ENCODE measurements around the gene FAM210A. TPM values are rescaled to one million over a fixed set of nuclear protein-coding genes. Genes with fewer than 3 reads are reported as not detected.
"Not testable (repeated sequence)": the region's sequence is repeated elsewhere in the genome, so short reads cannot be mapped to it uniquely, and the experiment has no call there.

Gene FAM210A
- total RNA-seq, 4 donors from 2014 or later: 6.8 to 9.5 (median 8.4) TPM

DNA sequence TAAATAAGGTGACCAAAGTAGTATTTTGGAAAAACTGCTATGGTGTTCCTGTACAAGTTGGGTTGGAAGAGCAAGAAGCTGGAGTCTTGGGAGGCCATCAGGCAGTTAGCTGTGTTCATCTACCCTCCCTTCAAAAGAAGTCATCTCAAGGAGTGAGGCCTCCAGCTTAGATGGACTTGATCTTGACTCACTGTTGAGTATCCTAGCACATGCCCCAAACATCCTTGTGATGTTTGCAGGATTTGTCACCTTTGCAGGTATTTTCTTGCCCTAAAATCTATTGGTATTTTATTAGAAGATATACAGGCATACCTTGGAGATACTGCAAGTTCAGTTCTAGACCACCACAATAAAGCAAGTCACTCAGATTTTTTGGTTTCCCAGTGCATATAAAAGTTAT is 30.3 kb upstream of the FAM210A start:
- TF ChIP-seq, protein P1, sequence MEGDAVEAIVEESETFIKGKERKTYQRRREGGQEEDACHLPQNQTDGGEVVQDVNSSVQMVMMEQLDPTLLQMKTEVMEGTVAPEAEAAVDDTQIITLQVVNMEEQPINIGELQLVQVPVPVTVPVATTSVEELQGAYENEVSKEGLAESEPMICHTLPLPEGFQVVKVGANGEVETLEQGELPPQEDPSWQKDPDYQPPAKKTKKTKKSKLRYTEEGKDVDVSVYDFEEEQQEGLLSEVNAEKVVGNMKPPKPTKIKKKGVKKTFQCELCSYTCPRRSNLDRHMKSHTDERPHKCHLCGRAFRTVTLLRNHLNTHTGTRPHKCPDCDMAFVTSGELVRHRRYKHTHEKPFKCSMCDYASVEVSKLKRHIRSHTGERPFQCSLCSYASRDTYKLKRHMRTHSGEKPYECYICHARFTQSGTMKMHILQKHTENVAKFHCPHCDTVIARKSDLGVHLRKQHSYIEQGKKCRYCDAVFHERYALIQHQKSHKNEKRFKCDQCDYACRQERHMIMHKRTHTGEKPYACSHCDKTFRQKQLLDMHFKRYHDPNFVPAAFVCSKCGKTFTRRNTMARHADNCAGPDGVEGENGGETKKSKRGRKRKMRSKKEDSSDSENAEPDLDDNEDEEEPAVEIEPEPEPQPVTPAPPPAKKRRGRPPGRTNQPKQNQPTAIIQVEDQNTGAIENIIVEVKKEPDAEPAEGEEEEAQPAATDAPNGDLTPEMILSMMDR (IDR thresholded peaks at IDR 0.05): no peak
- TF ChIP-seq POLR2AphosphoS5 (IDR thresholded peaks at IDR 0.05) (no peak), POLR2A (IDR thresholded peaks at IDR 0.05) (no peak), EP300 (IDR thresholded peaks at IDR 0.05) (no peak)
- DNase-seq (ENCODE audit: low spot score in 2 of 2): no peak
- Histone ChIP-seq H3K4me3 (no peak overlapping the region), H3K27ac (no peak overlapping the region), H3K36me3 (peaks cover 86% of the 10 kb centered on the region), H3K27me3 (no peaks in the 10 kb centered on the region), H3K4me1 (no peaks in the 10 kb centered on the region), H3K9me3 (no peaks in the 10 kb centered on the region)

DNA sequence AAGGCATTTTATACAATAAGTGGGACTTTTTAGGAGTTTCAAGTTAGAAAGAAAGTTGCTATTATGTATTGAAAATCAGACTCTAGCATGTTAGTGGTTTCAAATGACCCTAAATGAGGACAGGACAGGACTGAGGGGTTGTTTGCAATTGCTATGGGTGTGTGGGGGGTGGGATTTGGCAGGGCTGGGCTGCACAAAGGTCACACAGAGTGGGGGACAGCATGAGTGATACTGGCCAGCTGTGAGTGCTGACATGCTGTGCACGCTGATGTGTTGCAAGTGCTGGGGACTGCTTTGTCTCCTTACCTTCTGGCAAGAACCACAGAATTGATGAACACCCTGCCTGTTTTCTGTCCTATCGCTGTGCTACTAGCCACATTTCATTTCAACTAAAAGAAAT is 29.9 kb upstream of the FAM210A start:
- H3K4me3 ChIP-seq: no peak overlapping the region
- no peak for TF ChIP-seq POLR2A (IDR thresholded peaks at IDR 0.05)
- TF ChIP-seq, protein P1 (IDR thresholded peaks at IDR 0.05): no peak
- no peak for TF ChIP-seq EP300 (IDR thresholded peaks at IDR 0.05)
- no peak for TF ChIP-seq POLR2AphosphoS5 (IDR thresholded peaks at IDR 0.05)
- 95% methylated on average over 2 of the region's 2 CpGs for WGBS
- no peak for DNase-seq (ENCODE audit: low spot score in 2 of 2)
- no peaks in the 10 kb centered on the region for H3K9me3 ChIP-seq
- H3K27me3 ChIP-seq: no peaks in the 10 kb centered on the region
- peaks cover 81% of the 10 kb centered on the region for H3K36me3 ChIP-seq
- H3K27ac ChIP-seq: no peak overlapping the region
- no peaks in the 10 kb centered on the region for H3K4me1 ChIP-seq

DNA sequence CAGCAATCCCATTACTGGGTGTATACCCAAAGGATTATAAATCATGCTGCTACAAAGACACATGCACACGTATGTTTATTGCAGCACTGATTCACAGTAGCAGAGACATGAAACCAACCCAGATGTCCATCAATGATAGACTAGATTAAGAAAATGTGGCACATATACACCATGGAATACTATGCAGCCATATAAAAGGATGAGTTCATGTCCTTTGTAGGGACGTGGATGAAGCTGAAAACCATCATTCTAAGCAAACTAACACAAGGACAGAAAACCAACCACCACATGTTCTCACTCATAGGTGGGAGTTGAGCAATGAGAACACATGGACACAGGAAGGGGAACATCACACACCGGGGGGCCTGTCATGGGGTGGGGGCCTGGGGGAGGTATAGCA is 25.2 kb upstream of the FAM210A start:
- not testable (repeated sequence) for H3K27ac ChIP-seq; H3K4me3 ChIP-seq; H3K9me3 ChIP-seq; DNase-seq (ENCODE audit: low spot score in 2 of 2); H3K27me3 ChIP-seq; H3K4me1 ChIP-seq
- H3K36me3 ChIP-seq: peaks cover 87% of the 10 kb centered on the region
- WGBS: 98% methylated on average over 3 of the region's 3 CpGs

DNA sequence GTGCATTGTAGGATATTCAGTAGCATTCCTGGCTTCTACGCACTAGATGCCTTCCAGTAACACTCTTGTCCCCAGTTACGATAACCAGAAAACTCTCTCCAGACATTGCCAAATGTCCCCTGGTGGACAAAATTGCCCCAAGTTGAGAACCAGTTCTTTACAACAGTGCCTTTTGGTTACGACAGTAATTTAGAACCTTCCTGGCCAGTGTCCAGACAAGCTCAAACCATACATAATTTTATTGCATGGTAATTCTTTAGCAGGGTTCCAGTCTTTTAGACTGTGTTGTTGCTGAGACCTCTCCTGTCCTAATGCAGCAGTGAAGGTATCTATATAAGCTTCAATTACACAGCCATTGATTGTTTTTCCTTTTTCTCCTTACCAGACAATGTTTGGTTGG is 20.3 kb upstream of the FAM210A start:
- H3K9me3 ChIP-seq: no peaks in the 10 kb centered on the region
- 87% methylated on average over 3 of the region's 3 CpGs for WGBS
- H3K4me1 ChIP-seq: no peaks in the 10 kb centered on the region
- no peak overlapping the region for H3K4me3 ChIP-seq
- no peaks in the 10 kb centered on the region for H3K27me3 ChIP-seq
- H3K27ac ChIP-seq: no peak overlapping the region
- H3K36me3 ChIP-seq: peaks cover 78% of the 10 kb centered on the region
- DNase-seq (ENCODE audit: low spot score in 2 of 2): no peak
- TF ChIP-seq EP300 (IDR thresholded peaks at IDR 0.05): no peak

DNA sequence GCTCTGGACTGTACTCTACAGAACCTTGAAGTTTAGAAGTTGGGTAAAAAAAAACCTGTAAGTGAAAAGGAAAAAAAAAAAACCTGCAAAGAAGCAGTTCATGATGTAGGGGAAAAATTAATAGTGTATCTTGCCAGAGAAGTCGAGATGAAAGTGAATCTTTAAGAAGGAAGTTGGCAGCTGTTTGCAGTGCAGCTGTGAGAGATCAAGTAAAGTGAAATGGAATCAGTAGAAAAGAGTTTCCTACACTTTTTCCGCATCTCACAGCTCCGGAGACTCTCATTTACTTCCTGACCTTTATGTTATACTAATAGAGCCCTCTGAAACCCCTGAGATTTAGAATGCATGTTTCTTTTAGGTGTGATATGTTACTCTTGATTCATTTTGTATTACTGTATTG is 19.3 kb upstream of the FAM210A start:
- Histone ChIP-seq H3K36me3 (peaks cover 86% of the 10 kb centered on the region), H3K27ac (no peak overlapping the region), H3K4me3 (no peak overlapping the region), H3K4me1 (no peaks in the 10 kb centered on the region), H3K9me3 (no peaks in the 10 kb centered on the region), H3K27me3 (no peaks in the 10 kb centered on the region)
- no peak for TF ChIP-seq POLR2AphosphoS5 (IDR thresholded peaks at IDR 0.05)
- TF ChIP-seq, protein P1 (IDR thresholded peaks at IDR 0.05): no peak
- TF ChIP-seq EP300 (IDR thresholded peaks at IDR 0.05): no peak
- no peak for TF ChIP-seq POLR2A (IDR thresholded peaks at IDR 0.05)
- no peak for DNase-seq (ENCODE audit: low spot score in 2 of 2)
- WGBS: 64% methylated on average over 3 of the region's 3 CpGs

DNA sequence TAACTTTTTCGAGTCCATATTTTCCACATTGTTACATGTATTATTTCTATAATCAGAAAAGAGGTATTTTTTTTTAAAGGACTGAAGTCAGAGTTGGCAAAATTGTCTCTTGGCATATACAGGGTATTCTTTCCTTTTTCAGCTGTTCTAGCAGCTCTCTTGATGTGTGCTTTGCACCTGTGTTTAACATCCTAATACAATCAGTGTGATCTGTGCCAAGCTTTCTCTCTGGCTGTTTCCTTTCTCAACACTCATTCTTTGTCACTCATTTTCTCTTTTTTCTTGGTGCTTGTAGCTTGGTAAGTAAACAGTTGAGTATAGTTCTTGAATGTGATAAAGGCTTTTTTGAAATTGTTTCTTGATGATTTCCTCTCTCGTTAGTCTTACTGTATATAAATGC is 9.3 kb upstream of the FAM210A start:
- DNase-seq (ENCODE audit: low spot score in 2 of 2): no peak
- TF ChIP-seq POLR2AphosphoS5 (IDR thresholded peaks at IDR 0.05) (no peak), EP300 (IDR thresholded peaks at IDR 0.05) (no peak)
- TF ChIP-seq, protein P1 (IDR thresholded peaks at IDR 0.05): no peak
- no peak overlapping the region for H3K27ac ChIP-seq
- no peaks in the 10 kb centered on the region for H3K27me3 ChIP-seq
- H3K36me3 ChIP-seq: peaks cover 66% of the 10 kb centered on the region
- no peak overlapping the region for H3K4me3 ChIP-seq
- WGBS: 94% methylated on average over 2 of the region's 2 CpGs
- H3K9me3 ChIP-seq: no peaks in the 10 kb centered on the region
- H3K4me1 ChIP-seq: no peaks in the 10 kb centered on the region
